ENCODE measurements around the gene TMEM247.

DNA sequence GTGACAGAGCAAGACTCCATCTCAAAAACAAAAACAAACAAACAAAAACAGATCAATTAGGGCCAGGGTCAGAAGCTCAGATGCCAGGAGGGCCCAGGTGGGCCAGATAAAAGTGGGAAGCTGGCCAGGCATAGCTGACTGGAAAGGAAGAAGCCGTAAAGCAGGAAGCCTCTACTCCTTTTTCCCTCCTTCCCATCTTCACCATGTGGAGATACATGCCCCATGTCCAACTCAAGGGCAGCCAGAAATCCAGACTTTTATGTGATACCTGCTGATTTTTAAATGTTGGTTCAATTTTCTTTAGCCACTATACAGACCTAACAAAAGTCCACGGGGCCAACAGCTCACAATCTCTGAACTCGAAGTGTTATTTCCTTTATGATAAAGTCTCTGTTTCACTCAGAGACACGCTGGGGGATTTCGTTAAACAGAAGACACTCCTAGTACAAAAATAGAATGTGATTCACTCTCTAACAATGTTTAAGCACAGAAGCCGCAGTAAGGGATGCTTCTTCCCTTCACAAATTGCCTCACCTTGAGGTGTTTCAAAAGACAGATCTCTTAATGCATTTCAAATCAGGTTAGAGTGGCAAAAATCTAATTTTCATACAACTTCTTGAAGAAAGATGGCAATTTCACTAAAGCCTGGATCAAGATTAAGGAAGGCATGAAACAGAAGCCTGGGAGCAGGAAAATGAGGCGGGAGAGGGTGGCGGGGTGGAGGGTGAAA, 14.0 kb downstream of the TMEM247 start:
- TF ChIP-seq, protein P1, sequence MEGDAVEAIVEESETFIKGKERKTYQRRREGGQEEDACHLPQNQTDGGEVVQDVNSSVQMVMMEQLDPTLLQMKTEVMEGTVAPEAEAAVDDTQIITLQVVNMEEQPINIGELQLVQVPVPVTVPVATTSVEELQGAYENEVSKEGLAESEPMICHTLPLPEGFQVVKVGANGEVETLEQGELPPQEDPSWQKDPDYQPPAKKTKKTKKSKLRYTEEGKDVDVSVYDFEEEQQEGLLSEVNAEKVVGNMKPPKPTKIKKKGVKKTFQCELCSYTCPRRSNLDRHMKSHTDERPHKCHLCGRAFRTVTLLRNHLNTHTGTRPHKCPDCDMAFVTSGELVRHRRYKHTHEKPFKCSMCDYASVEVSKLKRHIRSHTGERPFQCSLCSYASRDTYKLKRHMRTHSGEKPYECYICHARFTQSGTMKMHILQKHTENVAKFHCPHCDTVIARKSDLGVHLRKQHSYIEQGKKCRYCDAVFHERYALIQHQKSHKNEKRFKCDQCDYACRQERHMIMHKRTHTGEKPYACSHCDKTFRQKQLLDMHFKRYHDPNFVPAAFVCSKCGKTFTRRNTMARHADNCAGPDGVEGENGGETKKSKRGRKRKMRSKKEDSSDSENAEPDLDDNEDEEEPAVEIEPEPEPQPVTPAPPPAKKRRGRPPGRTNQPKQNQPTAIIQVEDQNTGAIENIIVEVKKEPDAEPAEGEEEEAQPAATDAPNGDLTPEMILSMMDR (IDR thresholded peaks at IDR 0.05) = no peak
- no peak for TF ChIP-seq POLR2A (IDR thresholded peaks at IDR 0.05)

All from adrenal gland (tissue), 5 donors.